Measurements from ENCODE around the gene PER1. TPM values are rescaled to one million over a fixed set of nuclear protein-coding genes. Genes with fewer than 3 reads are reported as not detected.

Gene PER1
- total RNA-seq, 1 experiment from 2014 or later = 87.6 TPM

- intact Hi-C loops (cut with micrococcal nuclease) = loop anchor here (1.0 kb wide), 1 partner anchor 12 kb away; no protein-coding TSS in a partner anchor
- CTCF ChIA-PET = interaction anchor here (0.6 to 1.0 kb wide), 2 partner anchors 10 to 50 kb away, joined by 4 read pairs; no protein-coding TSS in a partner anchor
These were observed 528 bp downstream of the PER1 start for GRCh38 chr17:8151641-8152111.

GRCh38 chr17:8151120-8151640 lies 1.0 kb downstream of the PER1 start:
- Histone ChIP-seq H3K9me3 (ENCODE audit: control insufficient read depth in 1 of 2, insufficient read depth in 1 of 2, low read depth in 1 of 2, low read length in 2 of 2) (no peaks in the 10 kb centered on the region), H3K36me3 (ENCODE audit: control insufficient read depth in 1 of 2, insufficient read depth in 2 of 2, low read length in 2 of 2) (peaks cover 36 to 43% of the 10 kb centered on the region in 2 experiments), H3K9ac (ENCODE audit: low read length) (peak overlapping the region; percentile 99), H3K4me2 (ENCODE audit: low read length) (peak overlapping the region; percentile 100), H3K4me1 (ENCODE audit: control insufficient read depth in 1 of 2, insufficient read depth in 2 of 2, low read length in 2 of 2) (peaks cover 36 to 57% of the 10 kb centered on the region in 2 experiments), H4K20me1 (ENCODE audit: insufficient read depth) (no peaks in the 10 kb centered on the region), H3K27me3 (ENCODE audit: insufficient read depth, low read length) (no peaks in the 10 kb centered on the region), H3K9me2 (ENCODE audit: insufficient read depth) (no peaks in the 10 kb centered on the region), H3K27ac (ENCODE audit: low read depth, low read length) (peak overlapping the region; percentile 77), H2AFZ (ENCODE audit: low read depth, low read length, poor library complexity, severe bottlenecking) (no peak overlapping the region), H3K4me3 (replicated peaks in 1 of 2; ENCODE audit: low read depth in 1 of 2, low read length in 2 of 2) (peak overlapping the region; percentile 85 to 91), H3K79me2 (ENCODE audit: insufficient read depth, low read length) (peaks cover 57% of the 10 kb centered on the region)
- DNase-seq (ENCODE audit: low read depth, low spot score) (no peak), ATAC-seq (peak; percentile 45)
- ChIA-PET POLR2A (interaction anchor here (0.6 to 1.6 kb wide), 5 partner anchors 10 to 68 kb away, joined by 3 to 6 read pairs (median 4); partner anchors contain the start of gene BORCS6), RAD21 (ENCODE audit: low non-redundant PET in 1 of 2, low total read pairs in 2 of 2, uncharacterized antibody in 2 of 2, unreplicated experiment in 2 of 2) (no interaction called here), CTCF (interaction anchor here (0.6 to 1.0 kb wide), 2 partner anchors 10 to 12 kb away, joined by 4 read pairs; no protein-coding TSS in a partner anchor)
- TF ChIP-seq EGR1 (IDR thresholded peaks at IDR 0.05; ENCODE audit: low read depth) (peak; percentile 93), SP1 (IDR thresholded peaks at IDR 0.05; ENCODE audit: low read depth) (no peak), FOSL1 (IDR thresholded peaks at IDR 0.05; ENCODE audit: low read depth) (no peak), POLR2AphosphoS5 (IDR thresholded peaks at IDR 0.05; ENCODE audit: low read depth, low read length) (peak; percentile 31), SIN3A (IDR thresholded peaks at IDR 0.05; ENCODE audit: low read depth) (no peak; the same call in 1 of the 2 replicates), CEBPB (IDR thresholded peaks at IDR 0.05; ENCODE audit: low read depth) (no peak), MAX (IDR thresholded peaks at IDR 0.05) (peak; percentile 79), CTCF (IDR thresholded peaks at IDR 0.05 in 2 of 3, conservative IDR thresholded peaks at IDR 0.05 in 1 of 3; ENCODE audit: borderline replicate concordance in 1 of 3, insufficient read depth in 1 of 3, low read depth in 2 of 3, low read length in 2 of 3) (no peak), ZFX (IDR thresholded peaks at IDR 0.05) (peak; percentile 22; the same call in 1 of the 2 replicates)
- no TSS peak for BruUV-seq (replicated peaks)
- intact Hi-C loops (cut with micrococcal nuclease) = no loop called here

More at GRCh38 chr17:8151641-8152111, 528 bp downstream of the PER1 start:
- DNase-seq (ENCODE audit: low read depth, low spot score) = no peak
- no peaks in the 10 kb centered on the region for H3K27me3 ChIP-seq (ENCODE audit: insufficient read depth, low read length)
- H3K27ac ChIP-seq (ENCODE audit: low read depth, low read length) = peak overlapping the region; percentile 77
- H3K4me3 ChIP-seq (replicated peaks in 1 of 2; ENCODE audit: low read depth in 1 of 2, low read length in 2 of 2) = peak overlapping the region; percentile 85 to 91
- no peaks in the 10 kb centered on the region for H3K9me2 ChIP-seq (ENCODE audit: insufficient read depth)
- no peak overlapping the region for H2AFZ ChIP-seq (ENCODE audit: low read depth, low read length, poor library complexity, severe bottlenecking)
- H3K36me3 ChIP-seq (ENCODE audit: control insufficient read depth in 1 of 2, insufficient read depth in 2 of 2, low read length in 2 of 2) = peaks cover 31 to 38% of the 10 kb centered on the region in 2 experiments
- no peak for ATAC-seq
- TSS peak; percentile 5 for BruUV-seq (replicated peaks)
- ChIA-PET RAD21 (ENCODE audit: low non-redundant PET in 1 of 2, low total read pairs in 2 of 2, uncharacterized antibody in 2 of 2, unreplicated experiment in 2 of 2) (no interaction called here), POLR2A (interaction anchor here (0.6 to 1.6 kb wide), 8 partner anchors 8 to 67 kb away, joined by 3 to 8 read pairs (median 4); partner anchors contain the start of gene BORCS6)
- H3K9ac ChIP-seq (ENCODE audit: low read length) = peak overlapping the region; percentile 99
- no peaks in the 10 kb centered on the region for H3K9me3 ChIP-seq (ENCODE audit: control insufficient read depth in 1 of 2, insufficient read depth in 1 of 2, low read depth in 1 of 2, low read length in 2 of 2)
- TF ChIP-seq CBX3 (IDR thresholded peaks at IDR 0.05; ENCODE audit: low read depth) = no peak
- no peak for TF ChIP-seq SRF (IDR thresholded peaks at IDR 0.05; ENCODE audit: low read depth)
- no peak for TF ChIP-seq SP1 (IDR thresholded peaks at IDR 0.05; ENCODE audit: low read depth)
- no peaks in the 10 kb centered on the region for H4K20me1 ChIP-seq (ENCODE audit: insufficient read depth)
- H3K4me1 ChIP-seq (ENCODE audit: control insufficient read depth in 1 of 2, insufficient read depth in 2 of 2, low read length in 2 of 2) = peaks cover 36 to 57% of the 10 kb centered on the region in 2 experiments
- peaks cover 57% of the 10 kb centered on the region for H3K79me2 ChIP-seq (ENCODE audit: insufficient read depth, low read length)
- peak overlapping the region; percentile 100 for H3K4me2 ChIP-seq (ENCODE audit: low read length)
